ENCODE data around the gene CENPC. TPM values are rescaled to one million over a fixed set of nuclear protein-coding genes. Genes with fewer than 3 reads are reported as not detected.

CENPC gene
- total and polyA plus RNA-seq, 2 of the 4 experiments (the other 2 are of a cell fraction), result 4.2 to 6.6 TPM

GRCh38 chr4:67520141-67520540, 25.2 kb downstream of the CENPC start:
- ChIA-PET POLR2A (ENCODE audit: unreplicated experiment) (no interaction called here), CTCF (no interaction called here)
- Histone ChIP-seq H3K4me3 (ENCODE audit: insufficient read depth, low read depth, low read length) (no peak overlapping the region), H3K36me3 (ENCODE audit: control insufficient read depth, insufficient read depth, low read length) (peaks cover 7% of the 10 kb centered on the region), H4K5ac (ENCODE audit: low read depth, low read length) (no peak overlapping the region), H2AK5ac (ENCODE audit: low read depth, low read length) (no peak overlapping the region), H2BK120ac (ENCODE audit: low read depth, low read length) (no peak overlapping the region), H2BK15ac (ENCODE audit: low read depth, low read length) (no peak overlapping the region), H2AK9ac (replicated peaks; ENCODE audit: low read depth, low read length, poor library complexity) (no peak overlapping the region), H3K9ac (ENCODE audit: low read depth, low read length) (no peak overlapping the region), H3K27ac (ENCODE audit: insufficient read depth, low read length) (no peak overlapping the region), H2AFZ (replicated peaks; ENCODE audit: low read length, poor library complexity) (no peak overlapping the region), H3K4me2 (ENCODE audit: low read depth, low read length) (no peak overlapping the region), H4K8ac (ENCODE audit: low read depth in 2 of 2, low read length in 2 of 2) (no peak overlapping the region), H3K18ac (ENCODE audit: low read depth, low read length) (no peak overlapping the region), H3K23ac (ENCODE audit: low read depth, low read length) (no peak overlapping the region), H2BK20ac (ENCODE audit: low read depth, low read length) (no peak overlapping the region), H3K9me3 (ENCODE audit: control insufficient read depth, insufficient read depth, low read length) (no peaks in the 10 kb centered on the region), H4K20me1 (ENCODE audit: insufficient read depth, low read length) (no peaks in the 10 kb centered on the region), H3K14ac (replicated peaks; ENCODE audit: low read depth, low read length) (no peak overlapping the region), H3K79me1 (ENCODE audit: low read depth in 1 of 2, low read length in 2 of 2) (peaks cover 12 to 17% of the 10 kb centered on the region in 2 experiments), H3K4me1 (ENCODE audit: control insufficient read depth, insufficient read depth, low read length) (peaks cover 4% of the 10 kb centered on the region; the same call in 1 of the 2 replicates), H3K56ac (ENCODE audit: extremely low read depth, insufficient read depth, low read length) (no peak overlapping the region), H4K91ac (ENCODE audit: insufficient read depth, low read depth, low read length) (no peak overlapping the region), H3K9me1 (ENCODE audit: insufficient read depth, low read length) (no peaks in the 10 kb centered on the region), H2BK5ac (ENCODE audit: low read depth, low read length, poor library complexity, severe bottlenecking) (no peak overlapping the region), H3K27me3 (ENCODE audit: control insufficient read depth, insufficient read depth, low read length) (no peaks in the 10 kb centered on the region), H3K4ac (ENCODE audit: low read depth, low read length) (no peak overlapping the region)
- in situ Hi-C loops (cut with MboI; ENCODE audit: low sequenced_read_pairs), result no loop called here
- dilution Hi-C loops (cut with HindIII; ENCODE audit: low sequenced_read_pairs, unreplicated experiment), result no loop called here
- BruUV-seq (replicated peaks), result no TSS peak
- no peak for DNase-seq
- intact Hi-C loops (cut with micrococcal nuclease), result no loop called here
- no peak for ATAC-seq (ENCODE audit: low read depth)
- TF ChIP-seq MAZ (IDR thresholded peaks at IDR 0.05; ENCODE audit: borderline replicate concordance, low read depth, low read length) (no peak), MAFK (IDR thresholded peaks at IDR 0.05; ENCODE audit: low read depth, low read length) (no peak), MXI1 (IDR thresholded peaks at IDR 0.05; ENCODE audit: borderline replicate concordance, low read depth, low read length) (no peak), SMC3 (IDR thresholded peaks at IDR 0.05; ENCODE audit: low read depth, low read length) (no peak), RAD21 (IDR thresholded peaks at IDR 0.05; ENCODE audit: low read length) (no peak), FOS (IDR thresholded peaks at IDR 0.05; ENCODE audit: low read depth, low read length) (no peak), RFX5 (IDR thresholded peaks at IDR 0.05; ENCODE audit: low read depth, low read length) (no peak), USF2 (IDR thresholded peaks at IDR 0.05; ENCODE audit: low read depth, low read length) (no peak), RCOR1 (IDR thresholded peaks at IDR 0.05; ENCODE audit: insufficient replicate concordance, low read length) (no peak), CEBPB (IDR thresholded peaks at IDR 0.05; ENCODE audit: low read depth, low read length) (no peak), NFE2L2 (IDR thresholded peaks at IDR 0.05; ENCODE audit: low read depth, low read length) (no peak), POLR2A (IDR thresholded peaks at IDR 0.05; ENCODE audit: low read depth, low read length) (no peak), ELK1 (IDR thresholded peaks at IDR 0.05; ENCODE audit: borderline replicate concordance, low read depth, low read length) (no peak)
- 100% methylated on average over 1 of the region's 5 CpGs; no CpG with 5 or more reads in 1 of the 2 experiments for WGBS, 2 experiments (ENCODE audit: extremely low coverage in 2 of 2, insufficient read length in 1 of 2)
